Measurements from ENCODE around the gene ABHD2. TPM values are rescaled to one million over a fixed set of nuclear protein-coding genes. Genes with fewer than 3 reads are reported as not detected.
A peak's percentile ranks its signal among the peaks of the same experiment; 100 is the strongest.

ABHD2 gene
- total RNA-seq, 4 donors from 2014 or later, result 29.7 to 48.1 (median 35.9) TPM

DNA sequence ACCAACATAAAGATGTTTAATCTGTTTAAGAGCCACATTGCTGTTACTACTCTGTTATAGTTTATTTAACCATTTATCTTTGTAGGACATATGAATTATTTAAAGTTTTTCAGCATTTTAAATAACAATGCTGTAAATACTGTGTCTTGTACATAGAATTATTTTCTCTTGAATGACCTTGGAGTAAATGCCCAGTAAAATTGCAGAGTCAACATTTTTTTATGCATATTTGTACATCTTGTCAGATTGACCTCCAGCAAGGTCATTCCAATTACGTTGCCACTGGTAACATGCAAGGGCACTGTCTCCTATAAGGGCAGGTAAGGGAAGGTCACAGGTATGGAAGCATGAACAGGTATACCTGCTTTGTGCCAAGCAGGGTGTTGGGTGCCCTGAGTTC, 68.8 kb downstream of the ABHD2 start:
- Histone ChIP-seq H3K4me3 (no peak overlapping the region), H3K4me1 (peaks cover 0 to 14% (median 0%) of the 10 kb centered on the region in 4 donors), H3K9me3 (no peaks in the 10 kb centered on the region), H3K36me3 (peaks cover 0 to 66% (median 10%) of the 10 kb centered on the region in 3 donors), H3K27me3 (no peaks in the 10 kb centered on the region), H3K27ac (no peak overlapping the region)
- DNase-seq (ENCODE audit: low spot score in 2 of 2), result no peak
- TF ChIP-seq POLR2A (IDR thresholded peaks at IDR 0.05) (no peak), EP300 (IDR thresholded peaks at IDR 0.05) (no peak)
- TF ChIP-seq, protein P1, sequence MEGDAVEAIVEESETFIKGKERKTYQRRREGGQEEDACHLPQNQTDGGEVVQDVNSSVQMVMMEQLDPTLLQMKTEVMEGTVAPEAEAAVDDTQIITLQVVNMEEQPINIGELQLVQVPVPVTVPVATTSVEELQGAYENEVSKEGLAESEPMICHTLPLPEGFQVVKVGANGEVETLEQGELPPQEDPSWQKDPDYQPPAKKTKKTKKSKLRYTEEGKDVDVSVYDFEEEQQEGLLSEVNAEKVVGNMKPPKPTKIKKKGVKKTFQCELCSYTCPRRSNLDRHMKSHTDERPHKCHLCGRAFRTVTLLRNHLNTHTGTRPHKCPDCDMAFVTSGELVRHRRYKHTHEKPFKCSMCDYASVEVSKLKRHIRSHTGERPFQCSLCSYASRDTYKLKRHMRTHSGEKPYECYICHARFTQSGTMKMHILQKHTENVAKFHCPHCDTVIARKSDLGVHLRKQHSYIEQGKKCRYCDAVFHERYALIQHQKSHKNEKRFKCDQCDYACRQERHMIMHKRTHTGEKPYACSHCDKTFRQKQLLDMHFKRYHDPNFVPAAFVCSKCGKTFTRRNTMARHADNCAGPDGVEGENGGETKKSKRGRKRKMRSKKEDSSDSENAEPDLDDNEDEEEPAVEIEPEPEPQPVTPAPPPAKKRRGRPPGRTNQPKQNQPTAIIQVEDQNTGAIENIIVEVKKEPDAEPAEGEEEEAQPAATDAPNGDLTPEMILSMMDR (IDR thresholded peaks at IDR 0.05), result no peak
- 46 to 78% methylated on average over 1 of the region's 1 CpG for WGBS, 2 donors

DNA sequence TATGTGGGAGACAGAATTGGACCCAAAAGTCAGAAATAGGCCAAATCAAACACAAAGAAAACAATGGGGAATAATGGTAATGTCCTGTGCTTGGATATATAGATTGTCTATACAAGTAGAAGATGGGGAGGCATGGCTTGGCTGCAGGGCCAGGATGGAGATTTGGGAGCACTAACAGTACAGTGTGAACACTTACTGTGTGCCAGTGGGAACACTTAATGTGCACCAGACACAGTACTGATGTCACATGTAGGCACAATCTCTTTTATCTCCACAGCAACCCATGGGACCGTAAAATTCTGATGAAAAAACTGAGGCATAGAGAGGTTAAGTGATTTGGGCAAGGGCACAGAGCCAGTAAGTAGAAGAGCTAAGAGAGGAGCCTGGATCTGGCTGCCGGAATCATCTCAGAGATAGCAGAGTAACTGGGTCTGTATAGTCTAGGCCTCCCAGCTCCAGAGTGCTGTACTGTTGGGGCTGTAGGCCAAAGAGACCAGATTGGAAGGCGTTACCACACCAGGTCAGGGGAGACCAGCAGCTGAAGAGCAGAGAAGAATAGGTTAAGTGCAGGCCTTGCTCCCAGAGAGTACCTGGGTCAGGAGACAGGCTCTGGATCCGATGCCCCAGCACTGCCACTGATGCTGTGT, 69.8 kb downstream of the ABHD2 start:
- Histone ChIP-seq H3K36me3 (peaks cover 0 to 56% (median 10%) of the 10 kb centered on the region in 3 donors), H3K27ac (no peak overlapping the region), H3K27me3 (no peaks in the 10 kb centered on the region), H3K4me3 (no peak overlapping the region), H3K9me3 (no peaks in the 10 kb centered on the region), H3K4me1 (peaks cover 0 to 18% (median 0%) of the 10 kb centered on the region in 4 donors)
- DNase-seq (ENCODE audit: low spot score in 2 of 2), result no peak
- 72 to 74% methylated on average over 4 of the region's 4 CpGs for WGBS, 2 donors
- no peak for TF ChIP-seq POLR2A (IDR thresholded peaks at IDR 0.05)

DNA sequence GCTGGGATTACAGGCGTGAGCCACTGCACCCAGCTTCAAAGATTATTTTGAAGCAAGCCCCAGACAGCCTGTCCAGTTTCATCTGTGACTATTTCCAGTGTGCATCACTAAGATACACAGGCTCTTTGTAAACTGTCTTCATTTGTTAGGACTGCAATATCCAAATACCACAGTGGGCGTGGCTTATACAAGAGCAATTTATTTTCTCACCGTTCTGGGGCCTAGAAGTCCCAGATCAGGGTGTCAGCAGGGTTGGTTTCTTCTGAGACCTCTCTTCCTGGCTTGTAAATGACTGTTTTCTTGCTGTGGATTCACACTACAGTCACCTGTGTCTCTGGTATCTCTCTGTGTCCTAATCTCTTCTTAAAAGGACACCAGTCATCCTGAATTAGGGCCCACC, 73.4 kb downstream of the ABHD2 start:
- peaks cover 0 to 40% (median 17%) of the 10 kb centered on the region in 4 donors for H3K4me1 ChIP-seq
- no peak for TF ChIP-seq EP300 (IDR thresholded peaks at IDR 0.05)
- TF ChIP-seq, protein P1 (IDR thresholded peaks at IDR 0.05), result no peak
- no peak for TF ChIP-seq POLR2A (IDR thresholded peaks at IDR 0.05)
- no peak overlapping the region for H3K4me3 ChIP-seq
- DNase-seq (ENCODE audit: low spot score in 2 of 2), result no peak
- no peak overlapping the region for H3K27ac ChIP-seq
- no peaks in the 10 kb centered on the region for H3K27me3 ChIP-seq
- H3K36me3 ChIP-seq, result peaks cover 0 to 22% (median 0%) of the 10 kb centered on the region in 3 donors
- H3K9me3 ChIP-seq, result no peaks in the 10 kb centered on the region
- WGBS, 2 donors, result 57 to 63% methylated on average over 3 of the region's 3 CpGs

DNA sequence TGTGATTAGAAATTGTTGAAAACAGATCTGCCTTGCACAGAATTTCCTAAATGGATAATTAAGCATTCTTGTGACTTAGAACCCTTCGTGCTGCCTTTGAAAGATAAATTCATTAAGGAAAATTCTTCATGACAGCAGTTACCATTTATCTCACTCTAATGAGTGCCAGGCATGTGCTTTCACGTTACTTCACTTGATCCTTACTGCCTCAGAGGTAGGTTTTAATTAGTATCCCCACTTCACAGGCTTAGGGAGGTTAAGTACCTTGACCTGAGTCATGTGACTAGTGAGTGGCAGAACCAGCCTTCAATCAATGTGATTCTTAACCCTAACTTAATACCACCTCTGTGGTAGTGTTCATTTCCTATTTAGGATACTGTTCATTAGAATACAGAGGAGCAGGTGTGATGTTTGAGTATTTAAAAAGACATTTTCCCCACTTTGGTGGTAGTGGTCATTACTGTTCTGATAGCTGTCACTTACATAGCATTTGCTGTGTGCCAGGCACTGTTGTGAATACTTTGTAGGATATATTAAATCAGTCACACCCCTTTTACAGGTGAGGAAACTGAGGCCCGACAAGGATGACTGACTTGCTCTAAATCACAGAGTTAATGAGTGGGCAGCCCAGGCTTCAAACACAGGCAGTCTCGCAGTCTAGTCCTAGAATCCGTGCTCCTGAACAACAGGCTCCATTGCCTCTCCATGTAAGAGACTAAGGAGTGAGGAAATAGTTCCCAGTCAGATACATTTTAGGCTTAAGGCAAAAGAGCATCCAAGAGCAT, 75.2 kb downstream of the ABHD2 start:
- TF ChIP-seq EP300 (IDR thresholded peaks at IDR 0.05) (no peak), POLR2A (IDR thresholded peaks at IDR 0.05) (no peak)
- TF ChIP-seq, protein P1 (IDR thresholded peaks at IDR 0.05), result no peak
- Histone ChIP-seq H3K4me1 (peaks cover 0 to 56% (median 20%) of the 10 kb centered on the region in 4 donors), H3K9me3 (no peaks in the 10 kb centered on the region), H3K36me3 (peaks cover 0 to 9% (median 0%) of the 10 kb centered on the region in 3 donors), H3K4me3 (no peak overlapping the region), H3K27me3 (no peaks in the 10 kb centered on the region), H3K27ac (no peak overlapping the region)
- DNase-seq (ENCODE audit: low spot score in 2 of 2), result no peak
- 80 to 81% methylated on average over 5 of the region's 5 CpGs for WGBS, 2 donors

DNA sequence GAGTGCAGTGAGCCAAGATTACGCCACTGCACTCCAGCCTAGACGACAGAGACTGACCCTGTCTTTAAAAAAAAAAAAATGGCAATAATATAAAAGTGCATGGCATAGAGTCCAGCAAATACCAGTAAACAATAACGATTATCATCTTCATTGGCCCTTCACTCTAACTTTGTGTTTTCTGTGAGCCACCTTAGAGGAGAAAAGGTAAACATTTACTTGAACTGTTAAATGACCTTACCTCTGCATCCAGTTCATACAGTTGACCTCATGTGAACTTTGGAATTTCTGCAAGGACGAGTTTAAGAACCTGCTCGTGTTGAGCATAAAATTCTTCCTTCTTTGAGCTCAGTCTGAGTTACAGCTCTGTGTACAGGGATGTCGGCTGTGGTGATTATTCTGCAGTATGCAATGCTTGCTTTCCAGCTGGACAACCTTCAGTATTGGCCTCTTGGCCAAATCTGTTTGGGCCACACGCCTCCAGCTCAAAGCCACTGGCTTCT, 76.5 kb downstream of the ABHD2 start:
- peaks cover 0 to 56% (median 20%) of the 10 kb centered on the region in 4 donors for H3K4me1 ChIP-seq
- no peak for TF ChIP-seq POLR2A (IDR thresholded peaks at IDR 0.05)
- TF ChIP-seq, protein P1 (IDR thresholded peaks at IDR 0.05), result no peak
- no peak for TF ChIP-seq EP300 (IDR thresholded peaks at IDR 0.05)
- peak overlapping the region in 1 of 4 donors; percentile 69 for H3K27ac ChIP-seq
- no peaks in the 10 kb centered on the region for H3K36me3 ChIP-seq
- H3K27me3 ChIP-seq, result no peaks in the 10 kb centered on the region
- no peak for DNase-seq (ENCODE audit: low spot score in 2 of 2)
- 52 to 54% methylated on average over 7 of the region's 7 CpGs for WGBS, 2 donors
- no peaks in the 10 kb centered on the region for H3K9me3 ChIP-seq
- no peak overlapping the region for H3K4me3 ChIP-seq

Measured in tibial nerve (tissue), 4 donors.